K562 (cell line): ENCODE measurements around the gene FGF1. TPM values are rescaled to one million over a fixed set of nuclear protein-coding genes. Genes with fewer than 3 reads are reported as not detected.
A peak's percentile ranks its signal among the peaks of the same experiment; 100 is the strongest.

Experiments used
- CBFA2T2 ChIP-seq: fragments of 450-650 bp; conservative IDR thresholded peaks from 2 replicates; pipeline ENCODE4 v1.6.1; 2017; ENCODE audit warnings: mild to moderate bottlenecking
- CEBPG ChIP-seq, 3 experiments: fragments of 200-800 bp in 1 of 3; sonication (Bioruptor generic) in 1 of 3; sonication (generic) in 1 of 3; formaldehyde crosslinking in 1 of 3; IDR thresholded peaks in 2 of 3; conservative IDR thresholded peaks in 1 of 3; 2 replicates each; pipeline versions ENCODE4 v1.6.1 to v1.8.0; 2016 to 2022; ENCODE audit warnings: missing compliant biosample characterization in 2 of 3, missing genetic modification characterization in 2 of 3, mild to moderate bottlenecking in 1 of 3, missing genetic modification reagents in 1 of 3
- FOXO4 ChIP-seq: fragments of 450-650 bp; formaldehyde crosslinking; IDR thresholded peaks from 2 replicates; pipeline ENCODE4 v1.4.0; 2020; ENCODE audit warnings: mild to moderate bottlenecking, moderate library complexity
- NBN ChIP-seq: fragments of 450-650 bp; IDR thresholded peaks from 2 replicates; pipeline ENCODE4 v1.6.1; 2016; ENCODE audit warnings: low read depth, mild to moderate bottlenecking
- PPARD ChIP-seq: fragments of 250-450 bp; sonication (Bioruptor Pico); IDR thresholded peaks from 2 replicates; pipeline ENCODE4 v1.8.0; 2022; ENCODE audit warnings: inconsistent platforms, mild to moderate bottlenecking, moderate library complexity
- SLC30A9 ChIP-seq: fragments of 250-450 bp; sonication (Bioruptor Pico); IDR thresholded peaks from 2 replicates; pipeline ENCODE4 v1.8.0; 2022; ENCODE audit warnings: mild to moderate bottlenecking, moderate library complexity
- TEAD4 ChIP-seq, 2 experiments: sonication (generic) in 1 of 2; formaldehyde crosslinking in 1 of 2; IDR thresholded peaks; 2 replicates each; pipeline versions ENCODE4 v1.6.1 to v1.8.0; 2012 to 2022; ENCODE audit warnings: borderline replicate concordance in 1 of 2, inconsistent platforms in 1 of 2, low read length in 1 of 2, mild to moderate bottlenecking in 1 of 2, missing genetic modification reagents in 1 of 2
- ZKSCAN1 ChIP-seq: fragments of 150-350 bp; IDR thresholded peaks from 2 replicates; pipeline ENCODE4 v1.6.1; 2016; ENCODE audit warnings: low read depth, low read length
- ZNF3 ChIP-seq: fragments of 250-450 bp; sonication (Bioruptor Pico); IDR thresholded peaks from 2 replicates; pipeline ENCODE4 v1.5.0; 2021; ENCODE audit warnings: mild to moderate bottlenecking, moderate library complexity
- ZNF592 ChIP-seq: fragments of 450-650 bp; IDR thresholded peaks from 2 replicates; pipeline ENCODE4 v1.6.1; 2017; ENCODE audit warnings: antibody characterized with exemption, mild to moderate bottlenecking
- polyA plus RNA-seq, 8 experiments: library from polyadenylated mRNA; depleted of rRNA in 4 of 8; stranded (reverse) in 5 of 8; unstranded in 3 of 8; fragments of >200 nt; fragmentation: Nextera tagmentation in 2 of 8; fragmentation: Illumina TruSeq in 1 of 8; extraction: Ambion mirVana in 2 of 8; extraction: Trizol in 1 of 8; gene quantifications; 2 replicates each; pipeline versions ENCODE4 v1.2.1 to v1.2.3, GENCODE V29; 2011 to 2014; ENCODE audit warnings: inconsistent platforms in 1 of 8, missing spikeins in 1 of 8
- total RNA-seq, 7 experiments: library from RNA; depleted of rRNA in 6 of 7; stranded (reverse); fragments of >200 nt in 6 of 7; fragmentation: Illumina TruSeq in 2 of 7; extraction: Trizol in 2 of 7; gene quantifications; 2 replicates each; pipeline versions ENCODE4 v1.2.1 to v1.2.3, GENCODE V29; 2011 to 2021; ENCODE audit warnings: low replicate concordance in 1 of 7

The FGF1 gene
- total and polyA plus RNA-seq, 9 of the 15 experiments (the other 6 are each of a cell fraction or from before 2014, with no cell fraction given) = not detected

- no peak for TF ChIP-seq CBFA2T2
- TF ChIP-seq CEBPG (CRISPR knock-in tag; IDR thresholded peaks at IDR 0.05) = no peak
- TF ChIP-seq CEBPG (tag; conservative IDR thresholded peaks at IDR 0.05 in 1 of 2, IDR thresholded peaks at IDR 0.05 in 1 of 2) = 0 out of 4 replicates have a peak, but pooled peaks of 1 of the 2 experiments have one; percentile 27
- TF ChIP-seq ZNF592 = no peak
- no peak for TF ChIP-seq ZNF3 (CRISPR knock-in tag)
- TF ChIP-seq PPARD (CRISPR knock-in tag) = no peak
- no peak for TF ChIP-seq TEAD4 (IDR thresholded peaks at IDR 0.05; ENCODE audit: low read length)
- no peak for TF ChIP-seq TEAD4 (CRISPR knock-in tag; IDR thresholded peaks at IDR 0.05; ENCODE audit: borderline replicate concordance)
- TF ChIP-seq NBN = no peak
- no peak for TF ChIP-seq SLC30A9
- no peak for TF ChIP-seq FOXO4 (CRISPR knock-in tag)
- TF ChIP-seq ZKSCAN1 = no peak
Observed at GRCh38 chr5:142680605-142681259, 5.2 kb downstream of the FGF1 start (continued).
